ENCODE results near the gene SECTM1. TPM values are rescaled to one million over a fixed set of nuclear protein-coding genes. Genes with fewer than 3 reads are reported as not detected.

The SECTM1 gene
- total RNA-seq, 3 donors from 2014 or later, result 2.6 to 3.8 (median 3.0) TPM

GRCh38 chr17:82298538-82299421 lies 34.8 kb downstream of the SECTM1 start:
- H3K4me1 Mint-ChIP-seq (ENCODE audit: low read depth), result peaks cover 81% of the 10 kb centered on the region
- peak overlapping the region; percentile 91 for H3K4me3 Mint-ChIP-seq
- DNase-seq (no peak), ATAC-seq (peak in 1 of 2 donors; percentile 6)
- H3K9me3 Mint-ChIP-seq, result no peaks in the 10 kb centered on the region
- H3K27me3 Mint-ChIP-seq (ENCODE audit: low read depth), result no peaks in the 10 kb centered on the region
- no peaks in the 10 kb centered on the region for H3K36me3 Mint-ChIP-seq (ENCODE audit: insufficient read depth)

- Mint-ChIP-seq H3K4me3 (peak overlapping the region; percentile 91), H3K9me3 (no peaks in the 10 kb centered on the region), H3K36me3 (ENCODE audit: insufficient read depth) (no peaks in the 10 kb centered on the region), H3K27me3 (ENCODE audit: low read depth) (no peaks in the 10 kb centered on the region), H3K4me1 (ENCODE audit: low read depth) (peaks cover 76% of the 10 kb centered on the region)
- peak; percentile 74 for ATAC-seq
- DNase-seq, result peak; percentile 92
These were observed 35.6 kb downstream of the SECTM1 start for GRCh38 chr17:82297714-82298537.

GRCh38 chr17:82297280-82297713 lies 36.3 kb downstream of the SECTM1 start:
- H3K4me3 Mint-ChIP-seq, result peak overlapping the region; percentile 91
- DNase-seq, result peak; percentile 71
- H3K9me3 Mint-ChIP-seq, result no peaks in the 10 kb centered on the region

GRCh38 chr17:82296511-82297279 lies 36.9 kb downstream of the SECTM1 start:
- Mint-ChIP-seq H3K9me3 (no peaks in the 10 kb centered on the region), H3K4me3 (peak overlapping the region; percentile 91), H3K27me3 (ENCODE audit: low read depth) (no peaks in the 10 kb centered on the region), H3K36me3 (ENCODE audit: insufficient read depth) (no peaks in the 10 kb centered on the region), H3K4me1 (ENCODE audit: low read depth) (peaks cover 70% of the 10 kb centered on the region)
- ATAC-seq (no peak), DNase-seq (no peak)

More at GRCh38 chr17:82297280-82297713, 36.3 kb downstream of the SECTM1 start:
- ATAC-seq, result peak; percentile 20 to 21
- Mint-ChIP-seq H3K4me1 (ENCODE audit: low read depth) (peaks cover 73% of the 10 kb centered on the region), H3K27me3 (ENCODE audit: low read depth) (no peaks in the 10 kb centered on the region), H3K36me3 (ENCODE audit: insufficient read depth) (no peaks in the 10 kb centered on the region)

- no peaks in the 10 kb centered on the region for H3K36me3 Mint-ChIP-seq (ENCODE audit: insufficient read depth)
These were observed 38.1 kb downstream of the SECTM1 start for GRCh38 chr17:82295472-82295814.

GRCh38 chr17:82294064-82294773 lies 39.3 kb downstream of the SECTM1 start:
- no peak for ATAC-seq
- peaks cover 50% of the 10 kb centered on the region for H3K4me1 Mint-ChIP-seq (ENCODE audit: low read depth)
- H3K4me3 Mint-ChIP-seq, result peak overlapping the region; percentile 76
- DNase-seq, result no peak
- H3K9me3 Mint-ChIP-seq, result no peaks in the 10 kb centered on the region
- H3K36me3 Mint-ChIP-seq (ENCODE audit: insufficient read depth), result no peaks in the 10 kb centered on the region
- H3K27me3 Mint-ChIP-seq (ENCODE audit: low read depth), result no peaks in the 10 kb centered on the region

More at GRCh38 chr17:82295472-82295814, 38.1 kb downstream of the SECTM1 start:
- H3K4me3 Mint-ChIP-seq, result no peak overlapping the region
- no peaks in the 10 kb centered on the region for H3K9me3 Mint-ChIP-seq
- no peaks in the 10 kb centered on the region for H3K27me3 Mint-ChIP-seq (ENCODE audit: low read depth)
- ATAC-seq (no peak), DNase-seq (no peak)
- H3K4me1 Mint-ChIP-seq (ENCODE audit: low read depth), result peaks cover 61% of the 10 kb centered on the region

- Mint-ChIP-seq H3K27me3 (ENCODE audit: low read depth) (no peaks in the 10 kb centered on the region), H3K36me3 (ENCODE audit: insufficient read depth) (no peaks in the 10 kb centered on the region), H3K9me3 (no peaks in the 10 kb centered on the region), H3K4me3 (peak overlapping the region; percentile 86), H3K4me1 (ENCODE audit: low read depth) (peaks cover 39% of the 10 kb centered on the region)
- DNase-seq (peak; percentile 88), ATAC-seq (peak; percentile 93 to 95)
These were observed 41.1 kb downstream of the SECTM1 start for GRCh38 chr17:82292251-82293154.

GRCh38 chr17:82291582-82292250 lies 41.9 kb downstream of the SECTM1 start:
- H3K4me3 Mint-ChIP-seq, result peak overlapping the region; percentile 68
- peaks cover 32% of the 10 kb centered on the region for H3K4me1 Mint-ChIP-seq (ENCODE audit: low read depth)
- ATAC-seq, result no peak
- no peaks in the 10 kb centered on the region for H3K27me3 Mint-ChIP-seq (ENCODE audit: low read depth)
- H3K9me3 Mint-ChIP-seq, result no peaks in the 10 kb centered on the region
- H3K36me3 Mint-ChIP-seq (ENCODE audit: insufficient read depth), result no peaks in the 10 kb centered on the region
- DNase-seq, result no peak

GRCh38 chr17:82287868-82288801 lies 45.4 kb downstream of the SECTM1 start:
- Mint-ChIP-seq H3K27me3 (ENCODE audit: low read depth) (no peaks in the 10 kb centered on the region), H3K9me3 (no peaks in the 10 kb centered on the region), H3K4me3 (no peak overlapping the region), H3K36me3 (ENCODE audit: insufficient read depth) (no peaks in the 10 kb centered on the region), H3K4me1 (ENCODE audit: low read depth) (peaks cover 15% of the 10 kb centered on the region)
- DNase-seq, result no peak
- no peak for ATAC-seq

GRCh38 chr17:82287013-82287867 lies 46.3 kb downstream of the SECTM1 start:
- Mint-ChIP-seq H3K36me3 (ENCODE audit: insufficient read depth) (no peaks in the 10 kb centered on the region), H3K4me3 (no peak overlapping the region), H3K27me3 (ENCODE audit: low read depth) (no peaks in the 10 kb centered on the region), H3K9me3 (no peaks in the 10 kb centered on the region), H3K4me1 (ENCODE audit: low read depth) (peaks cover 15% of the 10 kb centered on the region)
- ATAC-seq (no peak), DNase-seq (no peak)

GRCh38 chr17:82285141-82285540 lies 48.4 kb downstream of the SECTM1 start:
- H3K27me3 Mint-ChIP-seq (ENCODE audit: low read depth), result no peaks in the 10 kb centered on the region
- no peak for DNase-seq
- no peaks in the 10 kb centered on the region for H3K36me3 Mint-ChIP-seq (ENCODE audit: insufficient read depth)
- no peaks in the 10 kb centered on the region for H3K9me3 Mint-ChIP-seq
- ATAC-seq, result no peak
- peaks cover 23% of the 10 kb centered on the region for H3K4me1 Mint-ChIP-seq (ENCODE audit: low read depth)
- H3K4me3 Mint-ChIP-seq, result no peak overlapping the region
